Uterus (tissue), 4 donors: ENCODE measurements around the gene C20orf141. TPM values are rescaled to one million over a fixed set of nuclear protein-coding genes. Genes with fewer than 3 reads are reported as not detected.
A peak's percentile ranks its signal among the peaks of the same experiment; 100 is the strongest.

Experiments used
- DNase-seq, 2 donors: peaks; one replicate each; pipeline ENCODE4 v3.0.0-alpha.2; 2019 to 2020
- H3K27ac ChIP-seq, 2 donors: fragments of 200-600 bp; sonication (generic); 1 replicate in 1 of 2; 2 replicates in 1 of 2; pipeline ENCODE4 v1.5.1; 2016 to 2018
- H3K27me3 ChIP-seq, 2 donors: fragments of 200-600 bp; sonication (generic); one replicate each; pipeline ENCODE4 v1.5.1; 2018 to 2019; ENCODE audit warnings: control low read depth in 1 of 2
- H3K36me3 ChIP-seq, 2 donors: fragments of 200-600 bp; sonication (generic); one replicate each; pipeline ENCODE4 v1.5.1; 2019; ENCODE audit warnings: control low read depth in 1 of 2
- H3K4me1 ChIP-seq, 2 donors: fragments of 200-600 bp; sonication (generic); one replicate each; pipeline ENCODE4 v1.5.1; 2018 to 2019; ENCODE audit warnings: control low read depth in 1 of 2
- H3K4me3 ChIP-seq, 2 donors: fragments of 200-600 bp; sonication (generic); 1 replicate in 1 of 2; 2 replicates in 1 of 2; pipeline ENCODE4 v1.5.1; 2018 to 2019; ENCODE audit warnings: mild to moderate bottlenecking in 1 of 2
- H3K9me3 ChIP-seq, 2 donors: fragments of 200-600 bp; sonication (generic); one replicate each; pipeline ENCODE4 v1.5.1; 2019; ENCODE audit warnings: control low read depth in 1 of 2
- POLR2A ChIP-seq, 2 donors: fragments of 450-650 bp; IDR thresholded peaks; one replicate each; pipeline ENCODE4 v1.6.1; 2016; ENCODE audit warnings: antibody characterized with exemption in 2 of 2, mild to moderate bottlenecking in 1 of 2, moderate library complexity in 1 of 2
- intact Hi-C: fragments of 100-400 bp; cut with DNase I; formaldehyde crosslinking; loops from one replicate; pipeline ENCODE4 v1.15.1; 2023; ENCODE audit warnings: low total_unique reads
- total RNA-seq, 4 donors: library from RNA; depleted of rRNA in 3 of 4; stranded (reverse); fragments of >200 nt in 3 of 4; gene quantifications; one replicate each; pipeline versions ENCODE4 v1.1.0 to v1.2.4, GENCODE V29; 2014 to 2023
- TF ChIP-seq, protein P1 (sequence below), 4 experiments: fragments of 200-600 bp in 2 of 4; fragments of 450-650 bp in 2 of 4; sonication (generic) in 2 of 4; IDR thresholded peaks; one replicate each; pipeline ENCODE4 v1.5.1; 2016 to 2019; ENCODE audit warnings: antibody characterized with exemption in 4 of 4, mild to moderate bottlenecking in 2 of 4, moderate library complexity in 1 of 4
- donor health status: DM: yes; HTN: yes; CAD: no.

Gene C20orf141
- total RNA-seq, 4 donors from 2014 or later = not detected

DNA sequence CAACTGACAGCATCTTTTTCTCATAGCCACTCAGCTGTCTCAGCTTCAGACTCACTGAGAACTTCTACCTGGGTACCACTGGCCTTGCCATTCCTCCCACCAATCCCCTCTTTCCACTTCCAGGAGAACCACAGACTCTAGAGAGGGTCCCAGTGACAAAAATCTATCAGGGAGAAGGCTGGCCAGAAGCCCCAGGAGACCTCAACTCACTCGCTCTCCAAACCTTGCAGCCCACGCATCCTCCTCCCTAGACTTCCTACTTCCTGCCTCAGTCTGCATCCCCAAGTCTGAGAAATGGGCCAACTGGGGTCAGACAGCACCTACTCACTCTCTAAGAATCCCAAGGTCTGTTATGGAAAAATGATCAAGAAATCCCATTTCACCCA is 2.5 kb downstream of the C20orf141 start:
- H3K27me3 ChIP-seq = no peaks in the 10 kb centered on the region
- H3K27ac ChIP-seq = peak overlapping the region in 1 of 2 donors; percentile 98
- DNase-seq = no peak
- H3K9me3 ChIP-seq = no peaks in the 10 kb centered on the region
- H3K4me3 ChIP-seq = no peak overlapping the region
- TF ChIP-seq POLR2A (IDR thresholded peaks at IDR 0.05) = no peak
- TF ChIP-seq, protein P1, sequence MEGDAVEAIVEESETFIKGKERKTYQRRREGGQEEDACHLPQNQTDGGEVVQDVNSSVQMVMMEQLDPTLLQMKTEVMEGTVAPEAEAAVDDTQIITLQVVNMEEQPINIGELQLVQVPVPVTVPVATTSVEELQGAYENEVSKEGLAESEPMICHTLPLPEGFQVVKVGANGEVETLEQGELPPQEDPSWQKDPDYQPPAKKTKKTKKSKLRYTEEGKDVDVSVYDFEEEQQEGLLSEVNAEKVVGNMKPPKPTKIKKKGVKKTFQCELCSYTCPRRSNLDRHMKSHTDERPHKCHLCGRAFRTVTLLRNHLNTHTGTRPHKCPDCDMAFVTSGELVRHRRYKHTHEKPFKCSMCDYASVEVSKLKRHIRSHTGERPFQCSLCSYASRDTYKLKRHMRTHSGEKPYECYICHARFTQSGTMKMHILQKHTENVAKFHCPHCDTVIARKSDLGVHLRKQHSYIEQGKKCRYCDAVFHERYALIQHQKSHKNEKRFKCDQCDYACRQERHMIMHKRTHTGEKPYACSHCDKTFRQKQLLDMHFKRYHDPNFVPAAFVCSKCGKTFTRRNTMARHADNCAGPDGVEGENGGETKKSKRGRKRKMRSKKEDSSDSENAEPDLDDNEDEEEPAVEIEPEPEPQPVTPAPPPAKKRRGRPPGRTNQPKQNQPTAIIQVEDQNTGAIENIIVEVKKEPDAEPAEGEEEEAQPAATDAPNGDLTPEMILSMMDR (IDR thresholded peaks at IDR 0.05) = no peak
- H3K36me3 ChIP-seq = no peaks in the 10 kb centered on the region
- peaks cover 0 to 13% of the 10 kb centered on the region in 2 donors for H3K4me1 ChIP-seq
- intact Hi-C loops = no loop called here

DNA sequence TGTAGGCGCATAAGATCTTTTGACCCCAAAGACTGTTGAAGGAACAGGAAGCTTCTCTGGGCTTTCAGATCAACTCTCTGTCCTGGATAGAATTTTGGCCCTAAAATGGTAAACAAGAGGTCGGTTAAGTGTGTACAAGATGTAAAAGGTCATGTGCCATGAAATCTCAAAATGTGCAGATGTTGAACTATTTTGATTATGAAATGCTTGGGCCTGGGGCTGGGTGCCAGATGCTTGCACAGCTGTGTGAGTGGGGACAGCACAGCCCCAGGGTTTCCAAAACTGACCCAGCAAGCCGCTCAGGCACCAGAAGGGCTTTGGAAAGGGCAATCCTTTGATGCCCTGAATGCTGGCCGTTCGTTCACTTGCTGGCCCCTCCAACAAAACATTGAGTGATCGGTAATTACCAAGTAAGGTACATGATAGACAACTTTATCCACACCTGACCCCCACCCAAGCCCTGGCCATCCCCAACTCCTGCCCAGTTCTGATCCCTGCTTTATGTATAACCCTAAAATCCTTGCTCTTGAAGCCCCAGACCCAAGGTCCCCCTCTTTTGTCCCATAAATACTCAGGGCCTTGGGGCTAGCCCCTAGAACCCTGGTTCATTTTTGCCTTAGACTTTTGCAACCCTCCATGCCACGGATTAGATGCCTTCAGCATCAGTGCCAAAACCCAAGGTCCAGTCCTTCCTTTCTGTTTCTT is 3.3 kb downstream of the C20orf141 start:
- TF ChIP-seq, protein P1 (IDR thresholded peaks at IDR 0.05) = no peak
- TF ChIP-seq POLR2A (IDR thresholded peaks at IDR 0.05) = no peak
- peaks cover 0 to 13% of the 10 kb centered on the region in 2 donors for H3K4me1 ChIP-seq
- H3K27me3 ChIP-seq = no peaks in the 10 kb centered on the region
- DNase-seq = no peak
- intact Hi-C loops = no loop called here
- H3K27ac ChIP-seq = peak overlapping the region in 1 of 2 donors; percentile 98
- H3K4me3 ChIP-seq = no peak overlapping the region
- no peaks in the 10 kb centered on the region for H3K36me3 ChIP-seq
- H3K9me3 ChIP-seq = no peaks in the 10 kb centered on the region

DNA sequence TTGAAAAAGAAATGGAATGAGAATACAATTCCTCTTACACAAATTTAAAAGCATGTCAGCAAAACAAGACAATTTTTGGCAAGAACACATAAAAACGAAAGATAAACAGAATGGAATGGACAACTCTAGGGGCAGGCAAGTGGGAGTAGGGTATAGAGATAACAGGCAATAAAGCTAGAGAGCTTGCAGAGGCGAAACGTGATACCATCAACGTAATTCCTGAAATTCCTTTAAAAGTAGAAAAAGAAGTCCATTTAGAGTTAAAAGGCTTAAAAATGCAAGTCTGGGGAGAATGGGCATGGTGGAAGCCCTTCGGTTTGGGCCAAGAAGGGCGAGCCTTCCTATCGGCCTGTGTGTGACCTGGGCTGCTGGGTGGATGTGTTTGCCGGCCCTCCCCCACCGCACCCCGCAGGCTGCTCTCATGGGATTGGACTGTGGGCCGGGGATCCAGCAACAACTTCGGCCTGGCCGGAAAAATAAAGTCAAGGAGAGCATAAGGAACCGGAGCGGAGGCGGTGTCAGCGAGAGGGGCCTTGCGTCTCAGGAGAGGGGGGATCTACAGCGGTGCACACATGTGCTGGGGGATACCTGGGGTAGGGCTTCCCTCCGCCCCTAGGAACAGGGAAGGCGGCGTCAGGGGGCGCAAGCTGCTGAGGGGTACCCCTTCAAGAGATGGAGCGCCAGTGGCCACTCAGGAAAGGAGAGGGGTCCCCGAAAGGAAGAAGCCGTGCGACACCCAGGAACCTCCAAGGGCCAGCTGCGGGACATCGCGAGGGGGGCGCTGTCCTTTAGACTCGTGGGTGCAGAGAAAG is 5.5 kb downstream of the C20orf141 start:
- Histone ChIP-seq H3K4me3 (peak overlapping the region; percentile 12 to 27), H3K27ac (peak overlapping the region; percentile 75 to 98), H3K9me3 (no peaks in the 10 kb centered on the region), H3K4me1 (peaks cover 0 to 4% of the 10 kb centered on the region in 2 donors), H3K36me3 (no peaks in the 10 kb centered on the region), H3K27me3 (no peaks in the 10 kb centered on the region)
- no peak for TF ChIP-seq POLR2A (IDR thresholded peaks at IDR 0.05)
- TF ChIP-seq, protein P1 (IDR thresholded peaks at IDR 0.05) = no peak
- DNase-seq = peak; percentile 58 to 71
- intact Hi-C loops = no loop called here

DNA sequence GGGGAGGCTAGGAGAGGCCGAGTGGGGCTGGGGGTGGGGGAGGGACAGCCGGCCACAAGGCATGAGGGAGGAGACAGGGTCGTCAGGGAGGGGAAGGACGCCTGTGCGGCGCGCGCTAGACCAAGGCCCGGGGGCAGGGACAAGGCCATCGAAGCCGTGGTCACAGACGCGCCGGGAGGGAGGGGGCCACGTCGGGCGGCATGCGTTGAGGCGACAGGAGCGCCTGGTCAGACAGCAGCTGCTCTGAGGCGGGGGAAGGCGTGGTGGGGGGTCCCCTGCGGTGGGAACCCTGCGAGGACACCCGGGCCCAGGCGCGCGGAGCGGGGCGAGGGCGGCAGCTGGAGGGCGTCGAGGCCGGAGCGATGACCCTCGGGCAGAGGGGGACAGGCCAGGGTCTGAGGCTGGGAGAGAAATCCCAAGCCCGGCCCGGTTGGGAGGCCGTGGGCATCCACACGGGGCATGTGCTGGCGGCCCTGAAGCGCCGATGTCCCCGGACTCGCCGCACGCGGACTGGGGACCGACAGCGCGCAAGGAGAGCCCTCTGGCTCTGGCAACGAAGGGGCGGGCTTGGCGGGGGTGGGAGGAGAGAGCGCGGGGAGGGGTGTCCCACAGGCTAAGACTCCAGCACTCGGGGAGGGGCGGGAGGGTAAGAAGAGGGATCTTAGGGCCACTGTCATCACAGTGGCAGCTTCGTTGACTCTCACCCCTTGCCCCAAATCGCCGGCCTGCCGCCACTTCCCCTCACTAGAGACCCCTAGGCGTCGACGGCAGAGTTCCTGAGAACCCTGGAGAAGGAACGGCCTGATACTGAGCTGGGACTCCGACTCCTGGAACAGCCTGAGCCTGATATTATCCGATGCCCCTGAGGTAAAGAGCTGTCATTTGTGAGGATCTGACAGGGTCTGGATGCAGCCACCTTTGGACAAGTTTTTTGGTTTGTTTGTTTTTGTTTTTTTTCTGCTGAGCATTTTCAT is 6.4 kb downstream of the C20orf141 start:
- H3K4me3 ChIP-seq = peak overlapping the region; percentile 12 to 27
- no peak for TF ChIP-seq POLR2A (IDR thresholded peaks at IDR 0.05)
- TF ChIP-seq, protein P1 (IDR thresholded peaks at IDR 0.05) = no peak
- intact Hi-C loops = no loop called here
- no peak for DNase-seq
- peak overlapping the region; percentile 75 to 98 for H3K27ac ChIP-seq
- H3K4me1 ChIP-seq = no peaks in the 10 kb centered on the region
- H3K36me3 ChIP-seq = no peaks in the 10 kb centered on the region
- H3K9me3 ChIP-seq = no peaks in the 10 kb centered on the region
- no peaks in the 10 kb centered on the region for H3K27me3 ChIP-seq
